COR-L47 (cell line): Measurements from ENCODE around the gene PRX.
"Not testable (repeated sequence)": the region's sequence is repeated elsewhere in the genome, so short reads cannot be mapped to it uniquely, and the experiment has no call there.

Experiments used
- DNase-seq: peaks from one replicate; lab custom pipeline; 2025; lab: John Stamatoyannopoulos, UW

Gene PRX

GRCh38 chr19:40413291-40413845 lies at the start of gene PRX:
PRX (minus strand) TSS chr19:40413378; CDS start chr19:40407932, 5,446 bp downstream.
- no peak for DNase-seq

GRCh38 chr19:40461669-40462221 lies 48.6 kb upstream of the PRX start:
- DNase-seq = no peak

- no peak for DNase-seq
Observed at GRCh38 chr19:40460185-40460584, 47.0 kb upstream of the PRX start.

GRCh38 chr19:40458597-40458974 lies 45.4 kb upstream of the PRX start:
- DNase-seq = no peak

- DNase-seq = no peak
Observed at GRCh38 chr19:40457953-40458596, 44.9 kb upstream of the PRX start.

GRCh38 chr19:40457048-40457447 lies 43.9 kb upstream of the PRX start:
- DNase-seq = no peak

- not testable (repeated sequence) for DNase-seq
Observed at GRCh38 chr19:40453943-40454342, 40.8 kb upstream of the PRX start.

GRCh38 chr19:40453151-40453735 lies 40.1 kb upstream of the PRX start:
- no peak for DNase-seq

- DNase-seq = no peak
Observed at GRCh38 chr19:40452016-40452415, 38.8 kb upstream of the PRX start.

- no peak for DNase-seq
Observed at GRCh38 chr19:40450664-40451063, 37.5 kb upstream of the PRX start.

GRCh38 chr19:40449506-40449905 lies 36.3 kb upstream of the PRX start:
- DNase-seq = no peak

- DNase-seq = no peak
Observed at GRCh38 chr19:40446263-40446784, 33.1 kb upstream of the PRX start.

- no peak for DNase-seq
Observed at GRCh38 chr19:40445780-40446262, 32.6 kb upstream of the PRX start.

- DNase-seq = no peak
Observed at GRCh38 chr19:40444825-40445312, 31.7 kb upstream of the PRX start.

- peak; percentile 97 for DNase-seq
Observed at GRCh38 chr19:40444000-40444824, 31.0 kb upstream of the PRX start, which contains the start of gene SERTAD3. SERTAD3 (minus strand) TSS chr19:40444335; CDS start chr19:40442080, 2,255 bp downstream.

GRCh38 chr19:40443131-40443999 lies 30.2 kb upstream of the PRX start:
- peak; percentile 100 for DNase-seq

- DNase-seq = no peak
Observed at GRCh38 chr19:40442328-40443130, 29.4 kb upstream of the PRX start.

- no peak for DNase-seq
Observed at GRCh38 chr19:40441719-40442253, 28.6 kb upstream of the PRX start.

- DNase-seq = no peak
Observed at GRCh38 chr19:40438284-40438683, 25.1 kb upstream of the PRX start.
